Thoracic aorta (tissue), 2 donors: Measurements from ENCODE around the gene ACVR2A. TPM values are rescaled to one million over a fixed set of nuclear protein-coding genes. Genes with fewer than 3 reads are reported as not detected.
A peak's percentile ranks its signal among the peaks of the same experiment; 100 is the strongest.

Source experiments
- ATAC-seq: fragments of 150-250 bp; one replicate; pipeline ENCODE4 v1.8.0; 2017; ENCODE audit warnings: low read depth; ENCODE audit not compliant: insufficient number of reproducible peaks, low FRiP score
- DNase-seq: peaks from one replicate; pipeline ENCODE4 v3.0.0-alpha.2; 2020; ENCODE audit warnings: low spot score
- H3K27ac ChIP-seq, 2 donors: fragments of 200-600 bp; sonication (generic); 1 replicate in 1 of 2; 2 replicates in 1 of 2; pipeline ENCODE4 v1.5.1; 2016; ENCODE audit warnings: mild to moderate bottlenecking in 2 of 2, moderate library complexity in 2 of 2
- H3K27me3 ChIP-seq: fragments of 200-600 bp; sonication (generic); replicated peaks from 2 replicates; pipeline ENCODE4 v1.6.0; 2016; ENCODE audit warnings: mild to moderate bottlenecking; ENCODE audit not compliant: insufficient read depth
- H3K36me3 ChIP-seq: fragments of 200-600 bp; sonication (generic); one replicate; pipeline ENCODE4 v1.5.1; 2016
- H3K4me1 ChIP-seq, 2 donors: fragments of 200-600 bp; sonication (generic); 1 replicate in 1 of 2; 2 replicates in 1 of 2; pipeline versions ENCODE4 v1.5.1 to v1.6.0; 2016; ENCODE audit warnings: low read depth in 2 of 2, mild to moderate bottlenecking in 1 of 2; ENCODE audit not compliant: control insufficient read depth in 1 of 2
- H3K4me3 ChIP-seq: fragments of 200-600 bp; sonication (generic); 2 replicates; pipeline ENCODE4 v1.5.1; 2016; ENCODE audit warnings: mild to moderate bottlenecking
- H3K9me3 ChIP-seq: fragments of 200-600 bp; sonication (generic); 2 replicates; pipeline ENCODE4 v1.5.1; 2016
- total RNA-seq, 2 donors: library from RNA; depleted of rRNA; stranded (reverse); fragments of >200 nt; gene quantifications; one replicate each; pipeline versions ENCODE4 v1.1.0 to v1.2.3, GENCODE V29; 2016
- TF ChIP-seq, protein P1 (sequence below): fragments of 200-600 bp; sonication (generic); IDR thresholded peaks from one replicate; pipeline ENCODE4 v1.5.1; 2019; ENCODE audit warnings: antibody characterized with exemption

ACVR2A gene
- total RNA-seq, 2 donors from 2014 or later: 8.1 to 23.0 TPM

DNA sequence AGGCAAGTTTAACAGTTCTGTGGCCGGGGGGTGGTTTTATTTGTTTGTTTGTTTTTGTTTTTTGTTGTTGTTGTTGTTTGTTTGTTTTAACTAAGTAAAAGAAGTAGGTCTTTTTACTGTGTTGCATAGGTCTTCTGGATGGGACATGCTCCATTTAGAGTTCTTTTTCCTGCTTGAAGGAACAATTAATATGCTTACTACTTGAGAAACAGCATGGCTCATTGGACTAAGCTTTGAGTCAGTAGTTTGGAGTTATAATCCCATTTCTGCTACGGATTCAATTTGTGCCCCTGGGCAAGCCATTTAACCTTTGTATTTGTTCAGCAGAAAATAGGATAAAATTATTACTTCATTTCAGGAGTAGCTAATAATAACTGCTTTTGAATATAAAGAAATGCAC lies 8.7 kb upstream of the ACVR2A start:
- no peak for DNase-seq
- Histone ChIP-seq H3K4me1 (no peaks in the 10 kb centered on the region), H3K36me3 (no peaks in the 10 kb centered on the region), H3K9me3 (no peaks in the 10 kb centered on the region), H3K4me3 (no peak overlapping the region), H3K27ac (no peak overlapping the region), H3K27me3 (no peaks in the 10 kb centered on the region)
- ATAC-seq: no peak
- TF ChIP-seq, protein P1, sequence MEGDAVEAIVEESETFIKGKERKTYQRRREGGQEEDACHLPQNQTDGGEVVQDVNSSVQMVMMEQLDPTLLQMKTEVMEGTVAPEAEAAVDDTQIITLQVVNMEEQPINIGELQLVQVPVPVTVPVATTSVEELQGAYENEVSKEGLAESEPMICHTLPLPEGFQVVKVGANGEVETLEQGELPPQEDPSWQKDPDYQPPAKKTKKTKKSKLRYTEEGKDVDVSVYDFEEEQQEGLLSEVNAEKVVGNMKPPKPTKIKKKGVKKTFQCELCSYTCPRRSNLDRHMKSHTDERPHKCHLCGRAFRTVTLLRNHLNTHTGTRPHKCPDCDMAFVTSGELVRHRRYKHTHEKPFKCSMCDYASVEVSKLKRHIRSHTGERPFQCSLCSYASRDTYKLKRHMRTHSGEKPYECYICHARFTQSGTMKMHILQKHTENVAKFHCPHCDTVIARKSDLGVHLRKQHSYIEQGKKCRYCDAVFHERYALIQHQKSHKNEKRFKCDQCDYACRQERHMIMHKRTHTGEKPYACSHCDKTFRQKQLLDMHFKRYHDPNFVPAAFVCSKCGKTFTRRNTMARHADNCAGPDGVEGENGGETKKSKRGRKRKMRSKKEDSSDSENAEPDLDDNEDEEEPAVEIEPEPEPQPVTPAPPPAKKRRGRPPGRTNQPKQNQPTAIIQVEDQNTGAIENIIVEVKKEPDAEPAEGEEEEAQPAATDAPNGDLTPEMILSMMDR: no peak

DNA sequence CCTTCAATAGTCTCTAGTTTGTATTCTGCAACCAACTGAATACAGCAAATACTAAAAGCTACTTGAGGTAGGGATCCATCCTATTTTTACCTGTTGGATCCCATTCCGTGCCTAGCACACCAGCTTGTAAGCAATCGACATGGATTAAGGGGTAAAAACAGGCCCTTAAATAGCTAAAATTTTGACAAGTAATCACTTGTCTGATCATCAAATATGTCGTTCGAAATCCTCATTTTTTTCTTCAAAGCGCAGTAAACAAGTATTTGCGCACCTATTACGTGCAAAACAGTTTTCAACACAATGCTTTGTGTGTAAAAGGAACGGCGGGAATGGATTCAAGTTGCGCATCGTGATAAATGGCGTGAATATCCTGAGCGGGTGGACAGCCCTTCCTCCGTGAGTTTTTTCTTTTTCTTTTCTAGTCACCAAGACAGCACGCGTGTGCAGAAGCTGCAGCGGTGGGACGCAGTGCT lies 1.4 kb upstream of the ACVR2A start:
- DNase-seq (no peak), ATAC-seq (no peak)
- H3K27me3 ChIP-seq: no peaks in the 10 kb centered on the region
- H3K36me3 ChIP-seq: no peaks in the 10 kb centered on the region
- H3K9me3 ChIP-seq: no peaks in the 10 kb centered on the region
- TF ChIP-seq, protein P1: no peak
- H3K27ac ChIP-seq: peak overlapping the region; percentile 94 to 96
- H3K4me3 ChIP-seq: peak overlapping the region; percentile 94
- H3K4me1 ChIP-seq: peaks cover 14 to 26% of the 10 kb centered on the region in 2 donors

DNA sequence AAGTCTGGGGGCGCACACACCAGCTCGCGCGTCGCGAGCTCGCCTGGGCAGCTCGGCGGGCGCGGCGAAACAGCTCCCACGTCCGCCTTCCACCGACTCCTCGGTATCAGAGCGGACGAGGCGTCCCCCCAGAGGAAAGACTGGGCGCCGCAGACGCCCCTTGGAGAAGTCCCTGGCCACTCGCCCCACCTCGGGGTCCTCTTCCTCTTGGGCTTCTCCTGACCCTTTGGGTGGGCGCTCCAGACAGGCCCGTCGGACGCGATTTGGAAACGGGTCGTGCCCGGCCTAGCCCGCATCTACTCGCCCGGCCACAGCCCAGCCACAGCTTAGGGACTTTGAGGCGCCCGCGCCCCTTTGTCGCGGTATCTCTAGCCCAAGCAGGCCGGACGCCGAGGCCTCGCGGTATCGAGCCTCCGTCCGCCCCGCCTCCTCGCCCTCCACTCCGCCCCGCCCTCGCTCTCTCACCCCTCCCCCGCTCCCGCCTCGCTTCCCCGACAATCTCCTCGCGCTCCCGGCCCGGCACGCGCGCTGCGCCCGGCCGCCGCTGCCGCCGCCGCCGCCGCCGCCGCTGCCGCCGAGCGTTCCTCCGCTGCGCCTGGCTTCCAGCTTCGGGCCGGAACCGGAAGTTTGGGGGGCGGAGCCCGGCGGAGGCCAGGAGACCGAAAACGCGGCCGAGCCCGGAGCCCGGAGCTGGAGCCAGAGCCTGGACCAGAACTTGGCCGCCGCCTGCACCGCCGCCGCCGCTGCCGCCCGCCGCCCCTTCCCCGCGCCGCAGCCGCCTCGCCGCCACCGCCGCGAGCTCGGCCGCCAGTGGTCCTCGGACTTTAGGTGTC lies 749 bp upstream of the ACVR2A start:
- Histone ChIP-seq H3K4me1 (peaks cover 14 to 26% of the 10 kb centered on the region in 2 donors), H3K27ac (peak overlapping the region; percentile 94 to 96), H3K27me3 (no peaks in the 10 kb centered on the region), H3K4me3 (peak overlapping the region; percentile 94), H3K9me3 (no peaks in the 10 kb centered on the region), H3K36me3 (no peaks in the 10 kb centered on the region)
- DNase-seq (peak; percentile 77), ATAC-seq (peak; percentile 85)
- TF ChIP-seq, protein P1: no peak

DNA sequence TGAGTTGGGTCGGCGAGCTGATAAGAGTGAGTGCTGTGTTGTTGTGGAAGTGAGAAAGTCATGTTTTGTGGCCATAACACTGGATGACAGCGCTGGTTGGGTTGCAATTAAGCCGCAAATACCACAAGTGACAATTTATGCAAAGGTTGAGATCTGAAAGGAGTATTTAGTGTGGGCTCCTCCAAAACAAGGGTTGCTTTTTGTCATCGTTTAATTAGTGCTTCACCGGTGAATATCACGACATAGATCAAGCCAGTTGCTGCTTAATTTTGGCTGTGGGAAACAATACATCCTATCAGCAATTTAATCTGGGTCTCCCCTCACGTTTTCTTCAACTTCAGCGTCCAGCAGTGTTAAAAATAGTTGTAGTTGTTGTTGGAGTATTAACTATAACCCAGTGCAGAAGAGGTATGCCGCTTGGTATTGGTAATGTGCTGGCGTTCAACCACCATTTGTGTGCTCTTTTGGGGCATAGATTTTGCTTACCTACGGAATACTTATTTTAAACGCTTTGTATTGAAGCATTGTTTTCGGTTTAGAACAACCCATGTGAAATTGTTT lies 662 bp downstream of the ACVR2A start:
- DNase-seq: no peak
- Histone ChIP-seq H3K4me3 (peak overlapping the region; percentile 88), H3K9me3 (no peaks in the 10 kb centered on the region), H3K4me1 (peaks cover 14 to 32% of the 10 kb centered on the region in 2 donors), H3K27ac (peak overlapping the region in 1 of 2 donors; percentile 83), H3K36me3 (no peaks in the 10 kb centered on the region), H3K27me3 (no peaks in the 10 kb centered on the region)
- ATAC-seq: no peak
- TF ChIP-seq, protein P1: no peak

DNA sequence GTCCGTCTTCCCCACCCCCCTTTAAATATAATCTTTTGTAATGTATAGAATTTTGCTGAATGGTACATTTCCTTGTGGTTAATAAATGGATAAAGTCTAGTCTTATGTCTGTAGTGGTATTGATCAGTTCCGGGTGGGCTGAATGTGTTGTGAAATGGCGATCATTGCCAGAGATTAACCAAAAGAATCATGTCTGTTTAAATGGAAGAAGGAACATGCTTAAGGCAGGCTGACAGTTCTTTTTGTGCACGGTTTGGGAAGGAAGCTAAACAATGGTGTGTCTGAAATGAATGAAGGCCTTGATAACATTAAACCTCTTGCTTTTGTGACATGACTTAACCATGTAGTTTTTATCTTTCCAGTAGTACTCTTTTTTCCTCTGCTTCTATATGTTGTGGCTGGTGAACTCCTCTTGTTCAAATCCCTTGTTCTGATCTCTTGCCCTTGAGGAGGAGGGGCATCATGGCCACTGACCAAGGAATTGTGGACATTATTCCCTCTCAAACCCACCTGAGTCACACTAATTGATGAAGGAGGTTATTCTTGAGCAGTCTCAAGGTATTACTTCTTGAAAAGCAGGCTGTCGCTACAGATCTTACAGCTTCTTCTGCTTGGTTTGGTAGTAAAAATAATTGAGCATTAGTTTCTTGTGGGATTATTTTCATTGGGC lies 1.7 kb downstream of the ACVR2A start:
- no peaks in the 10 kb centered on the region for H3K27me3 ChIP-seq
- no peak for DNase-seq
- ATAC-seq: no peak
- H3K4me1 ChIP-seq: peaks cover 14 to 32% of the 10 kb centered on the region in 2 donors
- peak overlapping the region; percentile 88 for H3K4me3 ChIP-seq
- H3K36me3 ChIP-seq: no peaks in the 10 kb centered on the region
- no peaks in the 10 kb centered on the region for H3K9me3 ChIP-seq
- H3K27ac ChIP-seq: no peak overlapping the region
- TF ChIP-seq, protein P1: no peak
